GM23248 (cell line): ENCODE results near the gene ANAPC15. TPM values are rescaled to one million over a fixed set of nuclear protein-coding genes. Genes with fewer than 3 reads are reported as not detected.

Source experiments
- DNase-seq: peaks from one replicate; pipeline ENCODE4 v3.0.0-alpha.2; 2015
- H2AFZ ChIP-seq: fragments of 200-600 bp; sonication (generic); 2 replicates; pipeline ENCODE4 v1.6.1; 2016; ENCODE audit warnings: antibody characterized with exemption
- H3F3A ChIP-seq: fragments of 200-600 bp; sonication (generic); 2 replicates; pipeline ENCODE4 v1.6.1; 2016; ENCODE audit warnings: mild to moderate bottlenecking, antibody characterized with exemption, mixed run types; ENCODE audit not compliant: insufficient read depth
- H3K27ac ChIP-seq: fragments of 200-600 bp; sonication (generic); 2 replicates; pipeline ENCODE4 v1.5.1; 2016; ENCODE audit warnings: mild to moderate bottlenecking
- H3K27me3 ChIP-seq: fragments of 200-600 bp; sonication (generic); replicated peaks from 2 replicates; pipeline ENCODE4 v1.6.1; 2016; ENCODE audit warnings: mild to moderate bottlenecking; ENCODE audit not compliant: insufficient read depth
- H3K36me3 ChIP-seq: fragments of 200-600 bp; sonication (generic); 2 replicates; pipeline ENCODE4 v1.6.1; 2016; ENCODE audit warnings: low read depth, mild to moderate bottlenecking
- H3K4me1 ChIP-seq: fragments of 200-600 bp; sonication (generic); 2 replicates; pipeline ENCODE4 v1.6.1; 2016; ENCODE audit warnings: mild to moderate bottlenecking; ENCODE audit not compliant: insufficient read depth
- H3K4me2 ChIP-seq: fragments of 200-600 bp; sonication (generic); one replicate; pipeline ENCODE4 v1.6.1; 2016; ENCODE audit warnings: mild to moderate bottlenecking; ENCODE audit not compliant: unreplicated experiment
- H3K4me3 ChIP-seq: fragments of 200-600 bp; sonication (generic); 2 replicates; pipeline ENCODE4 v1.5.1; 2016; ENCODE audit warnings: mild to moderate bottlenecking
- H3K79me2 ChIP-seq: fragments of 200-600 bp; sonication (generic); 2 replicates; pipeline ENCODE4 v1.6.1; 2016; ENCODE audit warnings: mild to moderate bottlenecking; ENCODE audit not compliant: insufficient read depth
- H3K9ac ChIP-seq: fragments of 200-600 bp; sonication (generic); 2 replicates; pipeline ENCODE4 v1.6.1; 2016; ENCODE audit warnings: mild to moderate bottlenecking
- H3K9me2 ChIP-seq: fragments of 200-600 bp; sonication (generic); 2 replicates; pipeline ENCODE4 v1.6.1; 2016; ENCODE audit warnings: mixed run types, mild to moderate bottlenecking, moderate library complexity; ENCODE audit not compliant: insufficient read depth
- H3K9me3 ChIP-seq: fragments of 200-600 bp; sonication (generic); one replicate; pipeline ENCODE4 v1.6.1; 2017; ENCODE audit warnings: low read depth
- H4K20me1 ChIP-seq: fragments of 200-600 bp; sonication (generic); 2 replicates; pipeline ENCODE4 v1.6.0; 2016; ENCODE audit not compliant: insufficient read depth
- EZH2 ChIP-seq: fragments of 200-600 bp; sonication (generic); IDR thresholded peaks from 2 replicates; pipeline ENCODE4 v1.6.1; 2018; ENCODE audit warnings: antibody characterized with exemption, mild to moderate bottlenecking; ENCODE audit not compliant: insufficient read depth, poor library complexity, severe bottlenecking
- EZH2phosphoT487 ChIP-seq: fragments of 200-600 bp; sonication (generic); IDR thresholded peaks from 2 replicates; pipeline ENCODE4 v1.6.1; 2018; ENCODE audit warnings: antibody characterized with exemption, moderate library complexity, mild to moderate bottlenecking, low read depth; ENCODE audit not compliant: insufficient read depth
- WGBS, 2 experiments: methylation state at CpG; one replicate each; pipeline ENCODE4 v1.1.6; 2015 to 2017; ENCODE audit warnings: low lambda C conversion rate in 2 of 2, low coverage in 1 of 2; ENCODE audit errors: missing lambda C conversion rate in 2 of 2; 5-methylcytosine and 5-hydroxymethylcytosine counted together
- in situ Hi-C: fragments of 300-500 bp; cut with MboI; formaldehyde crosslinking; loops from 2 replicates; pipeline ENCODE4 v1.15.0; 2020
- polyA plus RNA-seq: library from polyadenylated mRNA; unstranded; fragments of >200 nt; fragmentation: Nextera tagmentation; extraction: Ambion mirVana; gene quantifications from 2 replicates; pipeline ENCODE4 v1.2.1, GENCODE V29; 2016
- total RNA-seq: library from RNA; depleted of rRNA; stranded (reverse); fragments of >200 nt; shearing (Covaris generic); gene quantifications from 2 replicates; pipeline ENCODE4 v1.2.3, GENCODE V29; 2014

The ANAPC15 gene
- total and polyA plus RNA-seq, 2 experiments from 2014 or later, result 38.7 to 62.4 TPM

GRCh38 chr11:72102946-72103753, 9.3 kb downstream of the ANAPC15 start, which contains the start of gene LAMTOR1:
Gene LAMTOR1, minus strand, starts transcription at chr11:72103297. Its CDS starts 73 bp downstream, at chr11:72103224.
- Histone ChIP-seq H3K27me3 (no peaks in the 10 kb centered on the region), H3K27ac (peak within 1 kb of the TSS; percentile 84), H3K4me3 (peak within 1 kb of the TSS; percentile 97), H2AFZ (peak within 1 kb of the TSS; percentile 75), H3K9ac (peak within 1 kb of the TSS; percentile 94), H3K9me3 (no peaks in the 10 kb centered on the region), H3K79me2 (peaks cover 44% of the 10 kb centered on the region), H3F3A (peaks cover 11% of the 10 kb centered on the region), H3K4me1 (peaks cover 21% of the 10 kb centered on the region), H4K20me1 (no peaks in the 10 kb centered on the region), H3K36me3 (0 out of 2 replicates have a peak, but pooled peaks cover 3% of the 10 kb centered on the region), H3K4me2 (peak within 1 kb of the TSS; percentile 94), H3K9me2 (no peaks in the 10 kb centered on the region)
- DNase-seq, result peak; percentile 100
- WGBS, 2 experiments, result 4% methylated on average over 53 to 63 of the region's 64 CpGs
- TF ChIP-seq EZH2 (no peak), EZH2phosphoT487 (no peak)
- in situ Hi-C loops, result no loop called here

- peaks cover 21% of the 10 kb centered on the region for H3K4me1 ChIP-seq
- TF ChIP-seq EZH2 (no peak), EZH2phosphoT487 (no peak)
- H3K9me3 ChIP-seq, result no peaks in the 10 kb centered on the region
- in situ Hi-C loops, result no loop called here
- no peaks in the 10 kb centered on the region for H3K9me2 ChIP-seq
- H3K27me3 ChIP-seq, result no peaks in the 10 kb centered on the region
- no peak for DNase-seq
- peak overlapping the region; percentile 84 for H3K27ac ChIP-seq
- H2AFZ ChIP-seq, result peak overlapping the region; percentile 59
- peaks cover 44% of the 10 kb centered on the region for H3K79me2 ChIP-seq
- no peaks in the 10 kb centered on the region for H4K20me1 ChIP-seq
- peak overlapping the region; percentile 97 for H3K4me3 ChIP-seq
- peaks cover 11% of the 10 kb centered on the region for H3F3A ChIP-seq
- H3K4me2 ChIP-seq, result peak overlapping the region; percentile 94
- H3K36me3 ChIP-seq, result peaks cover 6% of the 10 kb centered on the region; the same call in 1 of the 2 replicates
- WGBS, 2 experiments, result 1% methylated on average over 9 of the region's 9 CpGs
- H3K9ac ChIP-seq, result peak overlapping the region; percentile 94
Observed at GRCh38 chr11:72102631-72102945, 9.9 kb downstream of the ANAPC15 start.

- H3K79me2 ChIP-seq, result peaks cover 44% of the 10 kb centered on the region
- peak overlapping the region; percentile 94 for H3K9ac ChIP-seq
- H3K27me3 ChIP-seq, result no peaks in the 10 kb centered on the region
- peaks cover 21% of the 10 kb centered on the region for H3K4me1 ChIP-seq
- H4K20me1 ChIP-seq, result no peaks in the 10 kb centered on the region
- H3K4me3 ChIP-seq, result peak overlapping the region; percentile 97
- 47 to 48% methylated on average over 4 of the region's 4 CpGs for WGBS, 2 experiments
- TF ChIP-seq EZH2, result no peak
- TF ChIP-seq EZH2phosphoT487, result no peak
- peaks cover 10% of the 10 kb centered on the region; the same call in 1 of the 2 replicates for H3K36me3 ChIP-seq
- in situ Hi-C loops, result no loop called here
- H3K9me3 ChIP-seq, result no peaks in the 10 kb centered on the region
- peaks cover 11% of the 10 kb centered on the region for H3F3A ChIP-seq
- H2AFZ ChIP-seq, result peak overlapping the region; percentile 59; the same call in 1 of the 2 replicates
- DNase-seq, result peak; percentile 27
- peak overlapping the region; percentile 84 for H3K27ac ChIP-seq
- H3K4me2 ChIP-seq, result peak overlapping the region; percentile 94
- no peaks in the 10 kb centered on the region for H3K9me2 ChIP-seq
Observed at GRCh38 chr11:72102162-72102561, 10.3 kb downstream of the ANAPC15 start.

- 100% methylated on average over 1 of the region's 1 CpG for WGBS, 2 experiments
- Histone ChIP-seq H3K36me3 (peaks cover 17% of the 10 kb centered on the region; the same call in 1 of the 2 replicates), H3K79me2 (peaks cover 44% of the 10 kb centered on the region), H4K20me1 (no peaks in the 10 kb centered on the region), H3K27ac (no peak overlapping the region), H3K9me2 (no peaks in the 10 kb centered on the region), H3F3A (peaks cover 11% of the 10 kb centered on the region), H2AFZ (no peak overlapping the region), H3K9me3 (no peaks in the 10 kb centered on the region), H3K4me2 (peak overlapping the region; percentile 12), H3K27me3 (no peaks in the 10 kb centered on the region), H3K4me3 (no peak overlapping the region), H3K9ac (peak overlapping the region; percentile 94; the same call in 1 of the 2 replicates), H3K4me1 (peaks cover 21% of the 10 kb centered on the region)
- TF ChIP-seq EZH2phosphoT487, result no peak
- no peak for TF ChIP-seq EZH2
- DNase-seq, result peak; percentile 27
- in situ Hi-C loops, result no loop called here
Observed at GRCh38 chr11:72100462-72100861, 12.0 kb downstream of the ANAPC15 start.
